A673 (cell line): ENCODE data around the gene ELL2. TPM values are rescaled to one million over a fixed set of nuclear protein-coding genes. Genes with fewer than 3 reads are reported as not detected.
A peak's percentile ranks its signal among the peaks of the same experiment; 100 is the strongest.

Experiments
- BruUV-seq: library from RNA; stranded (reverse); fragments of 400-500 nt; replicated peaks from 2 replicates; lab custom pipeline; 2021; lab: Mats Ljungman, UMichigan
- CTCF ChIA-PET: fragments of 300-600 bp; sonication (Branson Sonifier 250); formaldehyde crosslinking; loops from one replicate; lab custom pipeline; 2022; ENCODE audit warnings: antibody characterized with exemption; lab: Charles Lee
- POLR2A ChIA-PET: fragments of 300-600 bp; sonication (Branson Sonifier 250); formaldehyde crosslinking; loops from one replicate; lab custom pipeline; 2022; ENCODE audit warnings: antibody characterized with exemption; ENCODE audit not compliant: low non-redundant PET; lab: Charles Lee
- DNase-seq: peaks from one replicate; pipeline ENCODE4 v3.0.0-alpha.2; 2015; ENCODE audit warnings: low spot score
- H3K27ac ChIP-seq: fragments of 200-600 bp; sonication (generic); 2 replicates; pipeline ENCODE4 v1.5.1; 2016; ENCODE audit warnings: mixed run types, low read depth, mild to moderate bottlenecking, mixed read lengths, antibody characterized with exemption, low read length; ENCODE audit not compliant: poor library complexity, severe bottlenecking
- H3K27me3 ChIP-seq: fragments of 200-600 bp; sonication (generic); replicated peaks from 2 replicates; pipeline ENCODE4 v1.6.1; 2017; ENCODE audit warnings: mixed run types, low read depth, mild to moderate bottlenecking, mixed read lengths, antibody characterized with exemption, low read length; ENCODE audit not compliant: insufficient read depth, poor library complexity
- H3K36me3 ChIP-seq: fragments of 200-600 bp; sonication (generic); 2 replicates; pipeline ENCODE4 v1.6.1; 2016; ENCODE audit warnings: mixed run types, mild to moderate bottlenecking, mixed read lengths, antibody characterized with exemption, low read length; ENCODE audit not compliant: insufficient read depth, poor library complexity, severe bottlenecking
- H3K4me1 ChIP-seq: fragments of 200-600 bp; sonication (generic); 2 replicates; pipeline ENCODE4 v1.6.1; 2017; ENCODE audit warnings: mixed run types, mild to moderate bottlenecking, mixed read lengths, antibody characterized with exemption, low read length; ENCODE audit not compliant: insufficient read depth, poor library complexity, severe bottlenecking
- H3K4me3 ChIP-seq: fragments of 200-600 bp; sonication (generic); 2 replicates; pipeline ENCODE4 v1.5.1; 2016; ENCODE audit warnings: low read depth, mixed run types, mild to moderate bottlenecking, mixed read lengths, low read length; ENCODE audit not compliant: poor library complexity, severe bottlenecking
- H3K9me3 ChIP-seq: fragments of 200-600 bp; sonication (generic); 2 replicates; pipeline ENCODE4 v1.6.1; 2016; ENCODE audit warnings: mixed run types, low read depth, mild to moderate bottlenecking, mixed read lengths, antibody characterized with exemption, low read length; ENCODE audit not compliant: poor library complexity, severe bottlenecking
- CTCF ChIP-seq: fragments of 300-800, 200-600 bp; sonication (generic); conservative IDR thresholded peaks from 2 replicates; pipeline ENCODE4 v1.5.1; 2017; ENCODE audit warnings: low read depth, mild to moderate bottlenecking, antibody characterized with exemption, low read length, moderate library complexity, mixed read lengths
- EZH2 ChIP-seq: fragments of 200-600 bp; sonication (generic); IDR thresholded peaks from 2 replicates; pipeline ENCODE4 v1.6.1; 2017; ENCODE audit warnings: borderline replicate concordance, low read depth, mild to moderate bottlenecking, mixed read lengths, antibody characterized with exemption, low read length; ENCODE audit not compliant: poor library complexity, severe bottlenecking
- intact Hi-C: fragments of 100-400 bp; cut with micrococcal nuclease; formaldehyde crosslinking; loops from one replicate; pipeline ENCODE4 v1.10.0; 2022; ENCODE audit not compliant: unreplicated experiment
- total RNA-seq: library from RNA; stranded (reverse); gene quantifications from 2 replicates; pipeline ENCODE4 v1.2.3, GENCODE V29; 2021

ELL2 gene
- total RNA-seq, 1 experiment from 2014 or later: 12.0 TPM

GRCh38 chr5:95900383-95900958, 61.2 kb downstream of the ELL2 start:
- ChIA-PET POLR2A (interaction anchor here (0.6 kb wide), 1 partner anchor 215 kb away, joined by 4 read pairs; no protein-coding TSS in a partner anchor), CTCF (no interaction called here)
- H3K27ac ChIP-seq: no peak overlapping the region
- no peaks in the 10 kb centered on the region for H3K36me3 ChIP-seq
- no peak for TF ChIP-seq CTCF
- no peak for TF ChIP-seq EZH2
- no peaks in the 10 kb centered on the region for H3K4me1 ChIP-seq
- intact Hi-C loops: no loop called here
- DNase-seq: peak; percentile 34
- no peaks in the 10 kb centered on the region for H3K9me3 ChIP-seq
- no peak overlapping the region for H3K4me3 ChIP-seq
- no peaks in the 10 kb centered on the region for H3K27me3 ChIP-seq
- no TSS peak for BruUV-seq

- H3K36me3 ChIP-seq: no peaks in the 10 kb centered on the region
- POLR2A ChIA-PET: no interaction called here
- no peaks in the 10 kb centered on the region for H3K9me3 ChIP-seq
- no TSS peak for BruUV-seq
- H3K27me3 ChIP-seq: no peaks in the 10 kb centered on the region
- no peak overlapping the region for H3K27ac ChIP-seq
- CTCF ChIA-PET: no interaction called here
- intact Hi-C loops: no loop called here
- no peak for DNase-seq
- H3K4me3 ChIP-seq: no peak overlapping the region
- no peak for TF ChIP-seq EZH2
- TF ChIP-seq CTCF: no peak
- no peaks in the 10 kb centered on the region for H3K4me1 ChIP-seq
Observed at GRCh38 chr5:95899829-95900228, 61.8 kb downstream of the ELL2 start.

GRCh38 chr5:95899006-95899405, 62.6 kb downstream of the ELL2 start:
- TF ChIP-seq CTCF (no peak), EZH2 (no peak)
- Histone ChIP-seq H3K9me3 (no peaks in the 10 kb centered on the region), H3K4me3 (no peak overlapping the region), H3K4me1 (no peaks in the 10 kb centered on the region), H3K36me3 (no peaks in the 10 kb centered on the region), H3K27me3 (no peaks in the 10 kb centered on the region), H3K27ac (no peak overlapping the region)
- ChIA-PET CTCF (no interaction called here), POLR2A (no interaction called here)
- intact Hi-C loops: no loop called here
- no TSS peak for BruUV-seq
- no peak for DNase-seq
